TTC549 (cell line): Measurements from ENCODE around the gene MICALL2.

Experiments
- FAIRE-seq: peaks from 2 replicates; lab custom pipeline; 2012; peaks lifted over from hg19 to GRCh38; lab: Jason Lieb, UNC

The MICALL2 gene

GRCh38 chr7:1413936-1414639 is 45.2 kb downstream of the MICALL2 start:
- no peak for FAIRE-seq

GRCh38 chr7:1412322-1413261 is 46.7 kb downstream of the MICALL2 start:
- FAIRE-seq = no peak

GRCh38 chr7:1411414-1411813 is 47.9 kb downstream of the MICALL2 start:
- no peak for FAIRE-seq

GRCh38 chr7:1410992-1411391 is 48.3 kb downstream of the MICALL2 start:
- no peak for FAIRE-seq

- FAIRE-seq = no peak
These were observed 49.7 kb downstream of the MICALL2 start for GRCh38 chr7:1409555-1409954.

- no peak for FAIRE-seq
These were observed 50.8 kb downstream of the MICALL2 start for GRCh38 chr7:1408466-1408865.

GRCh38 chr7:1407892-1408291 is 51.4 kb downstream of the MICALL2 start:
- no peak for FAIRE-seq

GRCh38 chr7:1404898-1405548 is 54.2 kb downstream of the MICALL2 start:
- no peak for FAIRE-seq

GRCh38 chr7:1404460-1404809 is 54.8 kb downstream of the MICALL2 start:
- FAIRE-seq = no peak

DNA sequence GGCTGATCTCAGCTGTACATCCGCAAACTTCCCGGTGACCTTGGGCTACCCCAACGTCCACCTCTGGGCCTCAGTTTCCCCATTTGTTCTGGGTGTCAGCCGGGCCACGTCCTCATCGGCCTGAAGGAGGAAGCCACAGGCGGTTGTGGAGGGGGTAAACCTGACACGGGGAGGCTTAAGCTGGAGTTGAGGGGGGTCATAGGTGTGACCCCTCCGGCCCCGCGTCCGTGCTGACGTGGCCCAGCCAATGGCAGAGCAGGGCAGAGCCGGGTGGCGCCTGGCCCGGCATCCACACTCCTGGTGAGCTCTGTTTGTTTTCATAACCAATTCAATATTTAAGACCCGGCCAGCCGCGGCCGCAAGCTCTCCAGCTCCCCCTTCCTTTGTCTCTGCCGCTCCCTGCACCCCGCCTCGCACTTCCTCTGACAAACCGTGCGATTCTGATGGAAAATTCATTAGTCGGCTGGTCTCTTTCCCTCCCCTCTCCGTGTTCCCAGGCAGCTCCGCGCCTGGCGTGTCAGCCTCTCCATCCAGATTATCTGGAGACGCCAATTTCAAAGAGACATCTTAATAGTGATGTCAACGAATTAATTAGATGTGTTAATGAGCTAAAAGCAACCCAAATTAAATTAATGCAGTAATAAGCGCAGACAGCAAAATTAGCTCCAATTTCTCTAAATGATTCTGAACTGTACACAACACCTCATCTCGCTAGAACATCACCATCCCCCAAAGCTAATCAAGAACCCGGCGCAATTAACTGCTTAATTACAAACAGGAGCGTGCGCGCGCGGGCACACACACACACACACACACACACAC is 55.4 kb downstream of the MICALL2 start:
- FAIRE-seq = no peak

- no peak for FAIRE-seq
These were observed 56.3 kb downstream of the MICALL2 start for GRCh38 chr7:1402791-1403637.

DNA sequence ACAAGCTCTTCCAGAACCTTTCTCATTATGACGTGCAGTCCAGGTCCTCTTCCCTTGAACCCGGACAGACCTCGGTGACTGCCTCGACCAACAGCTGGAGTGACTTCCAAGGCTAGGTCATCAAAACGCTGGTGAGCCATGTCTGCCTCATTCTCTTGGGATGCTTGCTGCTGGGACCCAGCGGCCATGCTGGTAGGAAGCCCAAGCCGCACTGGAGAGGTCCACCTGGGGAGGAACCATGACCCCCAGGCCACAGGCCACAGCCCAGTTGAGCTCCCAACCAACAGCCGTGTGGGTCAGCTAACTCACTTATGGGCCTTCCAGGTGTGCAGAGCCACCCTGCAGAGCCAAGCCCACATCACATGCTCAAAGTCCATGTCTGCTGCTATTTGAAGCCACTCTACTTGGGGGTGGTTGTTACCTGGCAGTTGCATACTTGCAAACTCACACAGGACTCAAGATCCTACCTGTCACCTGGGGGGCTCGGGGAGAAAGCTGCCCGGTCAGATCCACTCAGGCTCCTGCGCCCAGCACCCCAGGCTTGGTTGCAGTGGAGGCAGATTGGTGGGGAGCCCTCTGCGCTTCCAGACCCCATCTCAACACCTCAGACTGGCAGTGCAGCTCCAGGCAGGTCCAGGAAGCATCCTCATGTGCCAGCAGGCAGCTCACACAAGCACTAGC is 57.0 kb downstream of the MICALL2 start:
- no peak for FAIRE-seq

GRCh38 chr7:1401011-1401410 is 58.3 kb downstream of the MICALL2 start:
- no peak for FAIRE-seq

- FAIRE-seq = no peak
These were observed 58.9 kb downstream of the MICALL2 start for GRCh38 chr7:1400371-1400770.

- FAIRE-seq = no peak
These were observed 61.6 kb downstream of the MICALL2 start for GRCh38 chr7:1397491-1398327.

DNA sequence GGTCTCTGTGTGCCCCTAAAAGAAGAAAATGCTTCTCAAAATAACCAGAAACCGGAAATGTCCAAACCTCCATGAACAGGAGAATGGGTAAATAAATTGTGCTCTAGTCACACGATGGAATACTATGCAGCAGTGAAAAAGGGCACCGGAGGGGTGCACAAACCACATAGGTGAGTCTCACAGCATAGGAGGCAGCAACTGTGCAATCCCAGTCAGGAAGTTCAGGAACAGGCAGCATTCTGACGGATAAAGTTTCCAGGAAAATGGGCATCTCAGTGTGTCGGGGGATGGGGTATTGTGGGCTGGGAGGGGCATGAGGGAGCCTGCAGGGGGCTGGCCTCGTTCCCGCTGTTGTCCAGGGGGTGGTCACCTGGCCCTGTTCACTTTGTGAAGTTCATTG is 63.1 kb downstream of the MICALL2 start:
- no peak for FAIRE-seq

- no peak for FAIRE-seq
These were observed 63.8 kb downstream of the MICALL2 start for GRCh38 chr7:1395211-1396070.

- no peak for FAIRE-seq
These were observed 64.9 kb downstream of the MICALL2 start for GRCh38 chr7:1394371-1394770.

DNA sequence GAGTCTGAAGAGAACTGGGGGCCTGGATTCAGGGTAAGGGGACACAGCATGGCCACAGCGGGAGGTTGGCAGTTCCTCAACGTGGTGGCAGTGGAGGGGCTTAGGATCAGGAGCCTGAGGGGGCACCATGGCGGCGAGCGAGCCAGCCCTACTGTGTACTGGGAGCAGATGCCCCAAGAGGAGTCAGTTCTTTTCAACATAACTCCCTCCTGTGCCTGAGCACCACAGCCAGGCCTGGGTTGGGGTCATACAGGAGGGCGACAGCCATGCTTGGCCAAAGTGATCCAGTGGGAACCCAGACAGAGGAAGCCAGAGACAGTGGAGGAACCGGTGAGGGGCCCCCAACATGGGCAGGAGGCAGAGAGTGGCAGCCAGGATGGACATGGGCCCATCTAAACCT is 65.8 kb downstream of the MICALL2 start:
- no peak for FAIRE-seq
